ENCODE results near the gene GDPD4. TPM values are rescaled to one million over a fixed set of nuclear protein-coding genes. Genes with fewer than 3 reads are reported as not detected.

The GDPD4 gene
- total RNA-seq, 2 donors from 2014 or later: not detected

DNA sequence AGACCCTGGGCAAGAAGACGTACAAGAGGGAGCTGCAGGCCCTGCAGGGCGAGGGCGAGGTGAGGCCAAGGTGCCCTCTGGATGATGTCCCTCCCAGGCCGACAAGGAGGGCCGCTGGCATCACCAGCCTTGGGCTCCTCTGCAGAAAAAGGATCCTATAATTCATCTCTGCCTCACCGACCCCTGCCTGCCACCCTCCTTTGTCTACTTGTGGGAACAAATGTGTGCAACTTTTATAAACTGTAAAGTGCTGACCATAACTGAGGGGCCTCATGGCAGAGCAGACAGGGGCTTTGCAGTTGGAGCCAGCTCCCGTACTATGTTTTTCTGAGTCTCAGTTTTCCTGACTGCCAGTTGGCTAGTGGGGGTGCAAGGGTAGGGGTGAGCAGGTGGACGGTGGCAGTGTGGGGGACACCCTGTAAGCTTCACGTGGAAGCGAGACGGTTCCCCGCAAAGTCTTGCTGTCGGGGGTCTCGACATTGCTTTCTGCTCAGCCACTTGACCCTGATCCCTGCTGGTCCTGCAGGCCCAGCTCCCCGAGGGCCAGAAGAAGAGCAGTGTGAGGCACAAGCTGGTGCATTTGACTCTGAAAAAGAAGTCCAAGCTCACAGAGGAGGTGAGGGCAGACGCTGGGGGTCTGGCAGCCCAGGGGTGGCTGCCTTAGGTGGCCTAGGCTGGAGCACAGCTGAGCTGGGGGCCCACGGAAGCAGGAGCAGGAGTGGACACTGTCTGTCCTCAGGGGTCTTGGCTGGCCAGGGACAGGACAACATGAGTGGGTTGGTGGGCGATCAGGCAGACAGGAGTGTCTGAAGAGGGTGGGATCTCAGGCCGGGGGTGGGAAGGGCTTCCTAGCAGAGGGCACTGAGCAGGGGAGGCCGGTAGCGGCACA is 118.7 kb downstream of the GDPD4 start:
- no peaks in the 10 kb centered on the region for H3K36me3 ChIP-seq (ENCODE audit: control insufficient read depth, insufficient read depth, low read length)
- H3K9me3 ChIP-seq (ENCODE audit: control insufficient read depth, low read length): no peaks in the 10 kb centered on the region
- H3K9ac ChIP-seq (ENCODE audit: extremely low read depth, low read length, poor library complexity, severe bottlenecking): no peak overlapping the region
- no peaks in the 10 kb centered on the region for H3K27me3 Mint-ChIP-seq (ENCODE audit: insufficient read depth)
- no peaks in the 10 kb centered on the region for H3K9me3 Mint-ChIP-seq
- TF ChIP-seq CTCF (conservative IDR thresholded peaks at IDR 0.05): no peak
- no peaks in the 10 kb centered on the region for H3K4me1 Mint-ChIP-seq
- no peaks in the 10 kb centered on the region for H3K36me3 Mint-ChIP-seq (ENCODE audit: low read depth)
- 91 to 92% methylated on average over 14 to 21 of the region's 21 CpGs for WGBS, 2 experiments (ENCODE audit: insufficient coverage in 1 of 2, insufficient read length in 1 of 2)
- H3K27ac ChIP-seq (ENCODE audit: low read depth, low read length): no peak overlapping the region
- no peak overlapping the region for H3K4me3 Mint-ChIP-seq
- H3K27me3 ChIP-seq (ENCODE audit: control insufficient read depth, insufficient read depth, low read length, poor library complexity, severe bottlenecking): no peaks in the 10 kb centered on the region
- no peak overlapping the region for H3K4me3 ChIP-seq (ENCODE audit: low read length)
- no peaks in the 10 kb centered on the region for H3K4me1 ChIP-seq (ENCODE audit: control insufficient read depth, insufficient read depth, low read length)
- H3K27ac Mint-ChIP-seq: no peak overlapping the region
- DNase-seq: no peak

- no peaks in the 10 kb centered on the region for H3K27me3 ChIP-seq (ENCODE audit: control insufficient read depth, insufficient read depth, low read length, poor library complexity, severe bottlenecking)
- H3K36me3 ChIP-seq (ENCODE audit: control insufficient read depth, insufficient read depth, low read length): no peaks in the 10 kb centered on the region
- no peak overlapping the region for H3K27ac Mint-ChIP-seq
- no peak overlapping the region for H3K9ac ChIP-seq (ENCODE audit: extremely low read depth, low read length, poor library complexity, severe bottlenecking)
- H3K9me3 Mint-ChIP-seq: no peaks in the 10 kb centered on the region
- H3K4me1 Mint-ChIP-seq: no peaks in the 10 kb centered on the region
- H3K9me3 ChIP-seq (ENCODE audit: control insufficient read depth, low read length): no peaks in the 10 kb centered on the region
- WGBS, 2 experiments (ENCODE audit: insufficient coverage in 1 of 2, insufficient read length in 1 of 2): 94 to 95% methylated on average over 16 to 22 of the region's 22 CpGs
- no peak overlapping the region for H3K27ac ChIP-seq (ENCODE audit: low read depth, low read length)
- no peaks in the 10 kb centered on the region for H3K27me3 Mint-ChIP-seq (ENCODE audit: insufficient read depth)
- H3K4me3 Mint-ChIP-seq: no peak overlapping the region
- no peaks in the 10 kb centered on the region for H3K36me3 Mint-ChIP-seq (ENCODE audit: low read depth)
- H3K4me3 ChIP-seq (ENCODE audit: low read length): no peak overlapping the region
- no peaks in the 10 kb centered on the region for H3K4me1 ChIP-seq (ENCODE audit: control insufficient read depth, insufficient read depth, low read length)
- no peak for DNase-seq
- TF ChIP-seq CTCF (conservative IDR thresholded peaks at IDR 0.05): no peak
Measured at GRCh38 chr11:77181799-77182541, 119.5 kb downstream of the GDPD4 start.

DNA sequence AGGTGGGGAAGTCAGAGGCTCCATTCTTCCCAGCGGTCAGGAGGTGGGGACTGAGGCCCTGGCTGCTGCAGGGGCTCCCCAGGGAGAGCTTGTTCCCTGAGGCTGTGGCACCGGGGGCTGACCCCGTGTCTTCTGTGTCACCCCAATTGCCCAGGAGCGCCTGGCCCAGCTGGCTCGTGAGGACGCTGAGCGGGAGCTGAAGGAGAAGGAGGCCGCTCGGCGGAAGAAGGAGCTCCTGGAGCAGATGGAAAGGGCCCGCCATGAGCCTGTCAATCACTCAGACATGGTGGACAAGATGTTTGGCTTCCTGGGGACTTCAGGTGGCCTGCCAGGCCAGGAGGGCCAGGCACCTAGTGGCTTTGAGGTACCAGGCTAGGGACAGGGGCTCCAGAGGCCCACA is 120.3 kb downstream of the GDPD4 start:
- Histone ChIP-seq H3K27ac (ENCODE audit: low read depth, low read length) (no peak overlapping the region), H3K27me3 (ENCODE audit: control insufficient read depth, insufficient read depth, low read length, poor library complexity, severe bottlenecking) (no peaks in the 10 kb centered on the region), H3K36me3 (ENCODE audit: control insufficient read depth, insufficient read depth, low read length) (no peaks in the 10 kb centered on the region), H3K4me1 (ENCODE audit: control insufficient read depth, insufficient read depth, low read length) (no peaks in the 10 kb centered on the region), H3K9me3 (ENCODE audit: control insufficient read depth, low read length) (no peaks in the 10 kb centered on the region), H3K4me3 (ENCODE audit: low read length) (no peak overlapping the region), H3K9ac (ENCODE audit: extremely low read depth, low read length, poor library complexity, severe bottlenecking) (no peak overlapping the region)
- no peaks in the 10 kb centered on the region for H3K36me3 Mint-ChIP-seq (ENCODE audit: low read depth)
- no peak overlapping the region for H3K4me3 Mint-ChIP-seq
- H3K4me1 Mint-ChIP-seq: peaks cover 4% of the 10 kb centered on the region
- TF ChIP-seq CTCF (conservative IDR thresholded peaks at IDR 0.05): no peak
- H3K27ac Mint-ChIP-seq: no peak overlapping the region
- DNase-seq: no peak
- H3K9me3 Mint-ChIP-seq: no peaks in the 10 kb centered on the region
- WGBS, 2 experiments (ENCODE audit: insufficient coverage in 1 of 2, insufficient read length in 1 of 2): 92 to 97% methylated on average over 8 to 11 of the region's 11 CpGs
- no peaks in the 10 kb centered on the region for H3K27me3 Mint-ChIP-seq (ENCODE audit: insufficient read depth)
